HG03159 (cell line): ENCODE results near the gene OSER1.
"Not testable (repeated sequence)": the region's sequence is repeated elsewhere in the genome, so short reads cannot be mapped to it uniquely, and the experiment has no call there.

ENCODE experiments used
- ATAC-seq: cut with Tn5 transposase; IDR thresholded peaks from one replicate; pipeline ENCODE4 v1.9.1; 2021; ENCODE audit warnings: mild to moderate bottlenecking, moderate library complexity; ENCODE audit not compliant: unreplicated experiment

The OSER1 gene

GRCh38 chr20:44204156-44204831 is 6.3 kb downstream of the OSER1 start:
- no peak for ATAC-seq

- no peak for ATAC-seq
Measured at GRCh38 chr20:44203161-44203560, 7.4 kb downstream of the OSER1 start.

- ATAC-seq, result no peak
Measured at GRCh38 chr20:44200983-44201382, 9.6 kb downstream of the OSER1 start.

- no peak for ATAC-seq
Measured at GRCh38 chr20:44200371-44200770, 10.2 kb downstream of the OSER1 start.

- no peak for ATAC-seq
Measured at GRCh38 chr20:44199877-44200276, 10.7 kb downstream of the OSER1 start.

- no peak for ATAC-seq
Measured at GRCh38 chr20:44198872-44199271, 11.7 kb downstream of the OSER1 start.

- ATAC-seq, result no peak
Measured at GRCh38 chr20:44196271-44196670, 14.3 kb downstream of the OSER1 start.

GRCh38 chr20:44195605-44196004 is 15.0 kb downstream of the OSER1 start:
- ATAC-seq, result no peak

- no peak for ATAC-seq
Measured at GRCh38 chr20:44193801-44194200, 16.8 kb downstream of the OSER1 start.

- not testable (repeated sequence) for ATAC-seq
Measured at GRCh38 chr20:44191640-44192039, 18.9 kb downstream of the OSER1 start.

GRCh38 chr20:44190197-44190852 is 20.2 kb downstream of the OSER1 start:
- not testable (repeated sequence) for ATAC-seq

- ATAC-seq, result no peak
Measured at GRCh38 chr20:44188752-44189151, 21.8 kb downstream of the OSER1 start.

- ATAC-seq, result no peak
Measured at GRCh38 chr20:44187772-44188709, 22.5 kb downstream of the OSER1 start.

GRCh38 chr20:44187054-44187771 is 23.4 kb downstream of the OSER1 start, which contains the start of gene JPH2:
Gene JPH2 (minus strand): TSS chr20:44187188. CDS start chr20:44186705, 483 bp downstream.
- no peak for ATAC-seq

GRCh38 chr20:44186674-44187053 is 23.9 kb downstream of the OSER1 start:
- no peak for ATAC-seq

GRCh38 chr20:44186201-44186600 is 24.4 kb downstream of the OSER1 start:
- ATAC-seq, result no peak

- no peak for ATAC-seq
Measured at GRCh38 chr20:44185574-44185973, 25.0 kb downstream of the OSER1 start.

- no peak for ATAC-seq
Measured at GRCh38 chr20:44183282-44183681, 27.3 kb downstream of the OSER1 start.

GRCh38 chr20:44182863-44183262 is 27.7 kb downstream of the OSER1 start:
- no peak for ATAC-seq

- no peak for ATAC-seq
Measured at GRCh38 chr20:44182135-44182765, 28.3 kb downstream of the OSER1 start.
